ENCODE results near the gene TUBG1.

The TUBG1 gene

DNA sequence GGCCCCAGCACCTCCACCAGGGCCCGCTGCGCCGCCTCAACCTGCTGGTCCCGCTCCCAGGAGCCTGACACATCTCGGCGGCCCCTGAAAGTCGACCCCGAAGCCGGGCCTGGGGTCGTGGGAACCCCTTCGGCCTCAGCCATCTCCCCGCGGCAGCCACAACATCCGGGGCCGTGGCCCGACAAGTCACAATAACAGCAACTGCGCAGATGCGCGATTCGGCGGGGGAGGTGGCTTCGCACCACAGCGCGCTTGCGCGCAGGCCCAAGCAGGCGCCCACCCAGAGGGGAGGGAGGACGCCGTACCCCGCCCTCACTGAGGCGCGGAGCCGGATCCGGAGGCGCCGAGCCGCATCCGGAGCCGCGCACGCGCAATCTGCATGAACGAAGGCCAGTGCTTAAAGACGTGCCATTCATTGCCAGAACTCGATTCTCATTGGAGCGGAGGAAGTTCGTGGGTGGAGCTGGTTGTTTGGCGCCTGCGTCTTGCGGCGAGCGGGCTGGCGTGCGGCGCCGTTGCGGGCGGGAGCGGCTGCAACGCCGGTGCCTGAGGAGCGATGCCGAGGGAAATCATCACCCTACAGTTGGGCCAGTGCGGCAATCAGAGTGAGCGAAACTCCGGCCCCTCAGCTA lies at the start of gene TUBG1, which contains the start of gene RETREG3:
Gene TUBG1 (plus strand): TSS at position 502 of the 632 bp plus-strand sequence. CDS start 55 bp downstream, at position 557.
Gene RETREG3 (minus strand): TSS at position 193 of the 632 bp plus-strand sequence. CDS start 50 bp downstream, at position 143.
- peak; percentile 94 for DNase-seq (ENCODE audit: low read depth)

- no peak for DNase-seq (ENCODE audit: low read depth)
Measured at GRCh38 chr17:42560246-42560645, 49.2 kb upstream of the TUBG1 start.

- peak; percentile 82 for DNase-seq (ENCODE audit: low read depth)
Measured at GRCh38 chr17:42561897-42562387, 47.5 kb upstream of the TUBG1 start, which contains the start of gene COASY. TSS of gene COASY (plus strand) at chr17:42562148. CDS start at chr17:42562623, 475 bp downstream.

GRCh38 chr17:42562388-42563142 lies 46.9 kb upstream of the TUBG1 start:
- DNase-seq (ENCODE audit: low read depth), result no peak

- no peak for DNase-seq (ENCODE audit: low read depth)
Measured at GRCh38 chr17:42563143-42563509, 46.4 kb upstream of the TUBG1 start.

GRCh38 chr17:42563543-42563942 lies 45.9 kb upstream of the TUBG1 start:
- DNase-seq (ENCODE audit: low read depth), result no peak

DNA sequence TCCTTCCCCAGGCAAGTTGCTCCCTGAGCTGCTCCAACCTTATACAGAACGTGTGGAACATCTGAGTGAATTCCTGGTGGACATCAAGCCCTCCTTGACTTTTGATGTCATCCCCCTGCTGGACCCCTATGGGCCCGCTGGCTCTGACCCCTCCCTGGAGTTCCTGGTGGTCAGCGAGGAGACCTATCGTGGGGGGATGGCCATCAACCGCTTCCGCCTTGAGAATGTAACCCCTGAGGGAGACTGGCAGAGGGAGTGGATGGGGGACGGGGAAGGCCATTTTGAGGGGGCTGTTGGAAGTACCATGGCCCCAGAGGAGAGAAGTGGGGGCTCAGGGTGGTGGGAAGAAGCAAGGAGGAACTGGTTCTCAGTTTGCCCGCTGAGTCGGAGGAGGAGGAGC lies 45.5 kb upstream of the TUBG1 start:
- no peak for DNase-seq (ENCODE audit: low read depth)

GRCh38 chr17:42564815-42565522 lies 44.5 kb upstream of the TUBG1 start:
- DNase-seq (ENCODE audit: low read depth), result no peak

DNA sequence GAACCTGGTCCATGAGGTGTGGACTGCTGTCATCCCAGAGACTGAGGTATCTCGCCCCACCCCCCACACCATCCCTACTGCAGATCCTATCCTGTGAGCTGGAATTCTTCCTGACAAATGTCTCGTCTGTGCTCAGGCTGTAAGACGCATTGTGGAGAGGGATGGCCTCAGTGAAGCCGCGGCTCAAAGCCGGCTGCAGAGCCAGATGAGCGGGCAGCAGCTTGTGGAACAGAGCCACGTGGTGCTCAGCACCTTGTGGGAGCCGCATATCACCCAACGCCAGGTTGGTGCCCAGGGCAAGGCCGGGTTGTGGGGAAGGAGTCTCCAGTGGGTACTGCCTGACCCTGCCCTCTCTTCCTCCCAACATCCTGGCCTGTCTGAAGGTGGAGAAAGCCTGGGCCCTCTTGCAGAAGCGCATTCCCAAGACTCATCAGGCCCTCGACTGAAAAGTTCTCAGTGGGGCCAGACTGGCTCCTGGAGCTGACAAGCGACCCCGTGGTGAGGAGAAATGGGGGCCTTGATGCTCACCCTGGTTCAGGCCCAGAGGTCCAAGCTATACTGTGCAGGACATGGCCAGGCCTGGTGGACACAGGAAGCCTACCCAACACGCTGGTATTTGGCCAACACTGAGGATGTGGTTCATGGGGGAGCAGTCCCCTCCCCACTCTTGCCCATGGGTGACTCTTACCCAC lies 43.8 kb upstream of the TUBG1 start:
- no peak for DNase-seq (ENCODE audit: low read depth)

DNA sequence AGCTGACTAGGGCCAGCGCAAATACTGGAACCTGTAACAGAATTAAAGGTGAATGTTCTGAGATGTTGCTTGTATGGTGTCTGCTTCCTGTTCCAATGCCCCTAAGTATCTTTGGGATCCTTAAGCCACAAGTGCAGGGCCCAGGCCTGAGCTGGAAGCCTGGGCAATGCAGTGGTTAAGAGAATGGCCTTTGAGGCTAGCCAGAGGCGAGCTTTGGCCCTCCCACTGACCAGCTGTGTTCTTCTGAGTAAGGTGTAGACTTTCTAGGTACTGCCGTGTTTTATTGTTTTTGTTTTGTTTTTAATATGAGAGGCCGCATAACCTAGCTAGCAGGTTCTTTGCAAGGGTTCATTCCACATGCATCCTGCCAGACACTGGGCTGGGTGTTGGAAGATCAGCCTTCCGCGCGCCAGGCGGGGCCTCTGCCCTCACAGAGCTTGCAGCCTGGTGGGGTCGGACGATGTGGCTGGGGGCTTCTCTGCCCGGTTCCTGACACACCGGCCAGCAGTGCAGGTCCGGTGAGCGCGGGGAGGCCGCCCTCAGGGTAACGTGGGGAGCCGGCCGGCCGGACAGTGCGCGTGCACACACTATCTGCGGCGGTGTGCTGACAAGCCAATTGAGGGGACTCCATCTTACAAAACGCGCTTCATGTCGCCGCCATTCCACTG lies 43.1 kb upstream of the TUBG1 start:
- DNase-seq (ENCODE audit: low read depth), result no peak

- DNase-seq (ENCODE audit: low read depth), result no peak
Measured at GRCh38 chr17:42566883-42567573, 42.5 kb upstream of the TUBG1 start, which contains the start of gene MLX. TSS of gene MLX (plus strand) at chr17:42567100. CDS start at chr17:42567125, 25 bp downstream.

DNA sequence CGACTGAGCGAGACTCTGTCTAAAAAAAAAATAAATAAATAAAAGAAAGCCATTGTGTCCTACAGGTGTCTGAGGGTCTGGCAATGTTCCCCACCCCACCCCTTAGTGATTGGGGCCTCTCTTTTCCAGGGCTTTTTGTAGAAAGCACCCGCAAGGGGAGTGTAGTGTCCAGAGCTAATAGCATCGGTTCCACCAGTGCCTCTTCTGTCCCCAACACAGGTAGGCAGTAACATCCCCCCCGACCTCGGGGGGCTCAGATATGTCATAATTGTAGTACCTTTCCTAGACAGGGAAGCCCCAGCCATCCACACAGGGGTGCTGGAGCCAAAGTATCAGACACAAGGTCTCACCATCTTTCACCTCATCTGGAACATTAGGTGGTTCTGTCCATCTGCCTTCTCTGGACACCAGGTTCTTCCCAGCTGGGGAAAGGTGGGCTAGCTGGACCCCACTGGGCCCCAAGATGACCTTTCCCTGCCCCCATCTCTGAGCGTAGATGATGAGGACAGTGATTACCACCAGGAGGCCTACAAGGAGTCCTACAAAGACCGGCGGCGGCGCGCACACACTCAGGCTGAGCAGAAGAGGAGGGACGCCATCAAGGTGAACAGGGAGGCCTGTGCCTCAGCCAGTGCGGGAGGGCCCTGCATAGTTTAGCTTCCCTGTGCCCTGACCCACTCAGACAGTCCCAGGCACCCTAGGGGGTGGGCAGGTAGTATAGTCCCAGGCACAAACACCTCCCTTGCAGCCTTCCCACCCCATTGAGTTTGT lies 41.0 kb upstream of the TUBG1 start:
- DNase-seq (ENCODE audit: low read depth), result no peak

DNA sequence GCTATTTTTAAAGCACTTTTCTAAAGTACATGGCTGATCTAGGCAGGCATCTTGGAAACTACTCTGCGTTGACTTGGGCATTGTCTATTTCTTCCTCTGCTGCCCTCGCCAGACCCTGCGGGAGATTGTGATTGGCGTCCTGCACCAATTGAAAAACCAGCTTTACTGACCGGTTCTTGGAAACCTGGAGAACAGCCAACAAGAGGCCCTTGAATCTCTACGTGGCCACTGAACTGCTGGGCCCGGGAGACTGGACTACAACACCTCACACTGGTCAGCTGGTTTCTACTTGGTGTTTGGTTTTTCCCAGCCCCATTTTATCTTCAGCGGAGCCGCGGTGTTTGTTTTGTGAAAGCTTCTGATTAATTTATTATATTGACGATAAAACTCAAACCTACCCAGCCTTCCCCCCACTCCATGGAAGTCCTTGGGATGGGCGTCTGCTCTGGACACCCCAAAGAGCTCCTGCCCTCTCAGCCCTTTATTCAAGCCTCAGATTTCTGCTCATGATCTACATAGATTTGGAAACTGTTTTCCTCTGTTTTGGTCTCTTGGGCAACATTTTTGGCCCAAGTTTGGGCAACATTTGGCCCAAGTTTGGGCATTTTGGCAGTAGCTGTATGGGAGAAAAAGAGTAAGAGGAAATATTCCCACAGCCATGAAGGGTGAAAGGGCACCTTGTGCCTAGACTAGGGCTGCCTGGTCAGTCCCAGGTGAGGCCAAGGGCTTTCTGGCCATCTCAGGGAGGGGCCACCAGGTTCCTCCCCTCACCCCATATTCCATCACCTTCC lies 37.9 kb upstream of the TUBG1 start:
- DNase-seq (ENCODE audit: low read depth), result no peak

GRCh38 chr17:42573095-42573494 lies 36.4 kb upstream of the TUBG1 start:
- DNase-seq (ENCODE audit: low read depth), result no peak

DNA sequence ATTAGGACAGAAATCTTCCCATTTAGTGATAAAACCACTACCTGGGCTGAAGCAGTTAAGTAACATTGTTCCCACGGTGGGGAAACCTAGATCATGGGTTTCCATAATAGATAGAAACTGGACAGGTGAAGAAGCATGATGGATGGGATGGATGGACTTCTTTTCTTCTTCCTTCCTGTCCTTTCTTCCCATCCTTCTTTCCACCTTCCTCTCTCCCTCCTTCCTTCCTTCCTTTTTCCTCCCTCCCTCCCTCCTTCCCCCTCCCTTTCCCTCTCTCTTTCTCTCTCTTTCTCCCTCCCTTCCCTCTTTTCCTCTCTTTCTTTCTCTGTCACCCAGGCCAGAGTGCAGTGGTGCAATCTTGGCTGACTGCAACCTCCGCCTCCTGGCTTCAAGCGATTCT lies 35.0 kb upstream of the TUBG1 start:
- no peak for DNase-seq (ENCODE audit: low read depth)

DNA sequence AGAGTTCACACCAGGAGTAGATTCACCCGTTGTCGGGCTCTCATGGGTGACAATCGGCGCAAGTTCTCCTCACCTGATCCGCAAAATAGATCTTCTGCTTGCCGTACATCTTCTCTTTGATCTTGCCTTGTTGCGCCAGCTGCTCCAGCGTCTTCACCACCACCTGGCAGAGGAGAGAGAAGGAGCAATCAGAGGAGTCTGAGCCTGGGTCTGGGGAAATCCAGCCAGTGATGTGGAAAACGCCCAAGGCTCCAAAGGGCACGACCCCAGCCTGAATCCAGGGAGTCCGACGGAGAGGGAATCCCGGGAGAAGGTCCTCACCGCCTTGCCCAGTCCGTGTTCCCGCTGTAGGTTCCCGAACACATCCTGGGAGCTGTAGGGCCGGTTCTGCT lies 32.3 kb upstream of the TUBG1 start:
- DNase-seq (ENCODE audit: low read depth), result no peak

- peak; percentile 58 for DNase-seq (ENCODE audit: low read depth)
Measured at GRCh38 chr17:42577532-42578281, 31.8 kb upstream of the TUBG1 start, which contains the start of gene PSMC3IP. TSS of gene PSMC3IP (minus strand) at chr17:42577729. CDS start at chr17:42577686, 43 bp downstream.

DNA sequence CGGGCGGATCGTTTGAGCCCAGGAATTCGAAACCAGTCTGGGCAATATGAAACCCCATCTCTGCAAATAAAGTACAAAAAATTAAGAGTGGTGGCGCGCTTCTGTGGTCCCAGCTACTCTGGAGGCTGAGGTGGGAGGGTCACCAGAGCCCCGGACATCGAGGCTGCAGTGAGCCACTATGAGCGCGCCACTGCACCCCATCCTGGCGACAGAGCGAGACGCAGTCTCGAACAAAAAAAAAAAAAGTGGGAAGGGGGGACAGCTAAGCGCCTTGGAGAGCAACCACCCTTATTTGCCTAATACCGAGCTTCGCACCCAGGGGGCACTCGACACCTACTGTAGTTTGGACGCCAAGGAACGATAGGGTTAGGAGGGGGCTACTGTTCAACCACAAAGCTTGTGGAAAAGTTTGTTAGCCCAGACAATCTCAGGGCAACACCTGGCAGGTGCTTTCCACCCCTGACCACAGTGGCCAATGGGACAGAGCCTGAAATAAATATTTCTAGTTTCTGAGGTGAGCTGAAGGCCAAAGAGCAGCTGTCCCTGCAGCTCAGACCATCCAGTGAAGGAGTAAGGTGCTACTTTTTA lies 31.1 kb upstream of the TUBG1 start:
- DNase-seq (ENCODE audit: low read depth), result no peak

All from GM04503 (cell line).